GM10266 (cell line): ENCODE measurements around the gene KIF6.

Source experiments
- DNase-seq: peaks from one replicate; pipeline ENCODE4 v3.0.0; 2012; ENCODE audit errors: extremely low spot score
- CTCF ChIP-seq: IDR thresholded peaks from 2 replicates; pipeline ENCODE4 v1.5.1; 2012; ENCODE audit warnings: mild to moderate bottlenecking, low read depth; ENCODE audit not compliant: control insufficient read depth, insufficient read depth; ENCODE audit errors: missing control alignments

The KIF6 gene

GRCh38 chr6:39706819-39707335 lies 18.3 kb downstream of the KIF6 start:
- DNase-seq, result no peak
- TF ChIP-seq CTCF, result no peak

- no peak for TF ChIP-seq CTCF
- no peak for DNase-seq
Observed at GRCh38 chr6:39702265-39702664, 22.9 kb downstream of the KIF6 start.

- no peak for TF ChIP-seq CTCF
- no peak for DNase-seq
Observed at GRCh38 chr6:39700362-39700761, 24.8 kb downstream of the KIF6 start.

GRCh38 chr6:39698789-39699188 lies 26.4 kb downstream of the KIF6 start:
- no peak for TF ChIP-seq CTCF
- no peak for DNase-seq

- peak; percentile 12 for DNase-seq
- TF ChIP-seq CTCF, result no peak
Observed at GRCh38 chr6:39696986-39697788, 28.0 kb downstream of the KIF6 start.

- no peak for DNase-seq
- no peak for TF ChIP-seq CTCF
Observed at GRCh38 chr6:39695447-39695846, 29.8 kb downstream of the KIF6 start.

GRCh38 chr6:39693206-39693605 lies 32.0 kb downstream of the KIF6 start:
- TF ChIP-seq CTCF, result no peak
- no peak for DNase-seq
